CMK (cell line): ENCODE results near the gene WFDC10A.
"Not testable (repeated sequence)": the region's sequence is repeated elsewhere in the genome, so short reads cannot be mapped to it uniquely, and the experiment has no call there.

Experiments
- DNase-seq: peaks from one replicate; pipeline ENCODE4 v3.0.0-alpha.2; 2010; ENCODE audit warnings: low read depth

The WFDC10A gene

DNA sequence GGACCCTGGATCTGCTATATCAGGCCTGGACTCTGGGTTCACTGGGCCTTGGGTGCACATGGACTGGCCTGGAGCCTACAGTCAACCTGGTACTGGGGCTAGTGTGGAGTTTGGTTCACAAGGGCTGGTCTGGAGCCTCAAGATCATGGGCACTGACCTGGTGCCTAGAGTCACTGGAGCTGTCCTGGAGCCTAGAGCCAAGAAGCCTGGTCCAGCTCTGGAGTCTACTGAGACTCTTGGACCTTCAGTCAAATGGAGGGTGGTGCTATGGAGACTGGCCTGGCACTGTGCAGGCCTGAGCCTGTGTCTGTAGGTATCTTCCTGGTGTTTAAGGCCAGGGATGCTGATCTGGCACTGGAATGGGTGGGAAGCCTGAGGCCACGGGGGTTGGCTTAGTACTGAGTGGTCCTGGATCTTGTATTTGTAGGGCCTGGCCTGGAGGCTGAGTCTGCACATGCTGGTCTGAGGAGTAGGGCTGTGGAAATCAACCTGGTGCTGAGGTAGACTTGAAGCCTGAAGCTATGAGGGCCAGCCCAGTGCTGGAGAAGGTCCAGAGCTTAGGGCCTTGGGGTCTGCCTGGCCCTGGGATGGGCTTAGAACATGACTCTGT is 18.0 kb downstream of the WFDC10A start:
- no peak for DNase-seq

DNA sequence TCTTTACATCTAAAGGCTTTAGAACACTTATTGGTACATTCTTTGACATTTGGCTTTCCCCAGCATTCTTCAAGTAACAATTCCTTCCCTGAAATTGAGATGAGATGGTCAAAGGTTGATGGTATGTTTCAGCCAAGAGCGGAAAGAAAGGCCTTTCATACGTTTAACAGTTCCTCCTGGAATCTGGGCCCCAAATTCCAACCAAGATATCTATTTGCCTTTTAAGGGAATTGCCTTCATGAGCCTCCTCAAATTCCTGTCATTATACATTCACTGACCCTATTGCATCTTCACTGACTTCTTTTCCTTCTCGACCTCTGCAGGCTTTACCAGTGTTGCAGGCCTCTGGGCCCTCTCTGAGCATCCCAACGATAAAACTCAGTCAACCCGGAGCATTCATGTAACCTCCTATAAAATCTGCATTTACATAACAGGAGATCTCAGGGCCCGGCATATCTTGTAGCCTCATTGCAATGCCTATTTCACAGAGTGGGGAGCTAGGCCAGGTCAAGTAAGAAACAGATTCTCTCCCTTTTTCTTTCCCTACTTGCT is 19.8 kb downstream of the WFDC10A start:
- DNase-seq = no peak

- DNase-seq = not testable (repeated sequence)
Observed at GRCh38 chr20:45651726-45652125, 22.2 kb downstream of the WFDC10A start.

DNA sequence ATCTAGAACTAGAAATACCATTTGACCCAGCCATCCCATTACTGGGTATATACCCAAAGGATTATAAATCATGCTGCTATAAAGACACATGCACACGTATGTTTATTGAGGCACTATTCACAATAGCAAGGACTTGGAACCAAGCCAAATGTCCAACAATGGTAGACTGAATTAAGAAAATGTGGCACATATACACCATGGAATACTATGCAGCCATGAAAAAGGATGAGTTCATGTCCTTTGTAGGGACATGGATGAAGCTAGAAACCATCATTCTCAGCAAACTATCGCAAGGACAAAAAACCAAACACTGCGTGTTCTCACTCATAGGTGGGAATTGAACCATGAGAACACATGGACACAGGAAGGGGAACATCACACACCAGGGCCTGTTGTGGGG is 27.5 kb downstream of the WFDC10A start:
- not testable (repeated sequence) for DNase-seq

GRCh38 chr20:45670139-45670538 is 40.6 kb downstream of the WFDC10A start, which contains the start of gene WFDC11:
TSS of gene WFDC11 (minus strand) at chr20:45670239. CDS start at chr20:45650600, 19,639 bp downstream.
- no peak for DNase-seq

GRCh38 chr20:45672765-45673164 is 43.2 kb downstream of the WFDC10A start:
- no peak for DNase-seq

DNA sequence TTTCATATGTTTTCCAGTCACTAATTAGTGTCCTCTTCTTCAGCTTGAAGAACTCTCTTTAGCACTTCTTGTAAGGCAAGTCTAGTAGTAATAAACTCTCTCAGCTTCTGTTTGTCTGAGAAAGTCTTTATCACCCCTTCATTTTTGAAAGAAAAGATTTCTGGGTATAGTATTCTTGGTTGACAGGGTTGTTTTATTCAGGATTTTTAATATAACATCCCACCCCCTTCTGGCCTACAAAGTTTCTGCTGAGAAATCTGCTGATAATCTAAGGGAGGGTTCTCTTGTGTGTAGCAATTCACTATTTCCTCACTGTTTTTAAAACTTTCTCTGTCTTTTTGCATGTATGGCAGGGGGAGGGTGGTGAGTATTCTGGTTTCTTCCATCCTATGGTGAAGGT is 50.1 kb downstream of the WFDC10A start:
- no peak for DNase-seq
